Activated T-cell treated with anti-CD3 and anti-CD28 coated beads, Interleukin-2, amount 50 U/mL, for 24 hours (primary cell): ENCODE data around the gene TESPA1.

Source experiments
- DNase-seq: peaks from one replicate; pipeline ENCODE4 v3.0.0-alpha.2; 2020
- H3K27ac Mint-ChIP-seq: 2 replicates; pipeline ENCODE4 v1.8.0; 2020; ENCODE audit warnings: mild to moderate bottlenecking, mixed read lengths
- H3K27me3 Mint-ChIP-seq: 2 replicates; pipeline ENCODE4 v1.8.0; 2020; ENCODE audit warnings: mixed read lengths
- H3K36me3 Mint-ChIP-seq: 2 replicates; pipeline ENCODE4 v1.8.0; 2020; ENCODE audit warnings: low read depth, mixed read lengths
- H3K4me1 Mint-ChIP-seq: 2 replicates; pipeline ENCODE4 v1.8.0; 2020; ENCODE audit warnings: low read depth, mixed read lengths
- H3K4me3 Mint-ChIP-seq: 2 replicates; pipeline ENCODE4 v1.8.0; 2020; ENCODE audit warnings: mild to moderate bottlenecking, moderate library complexity, mixed read lengths
- H3K9me3 Mint-ChIP-seq: 2 replicates; pipeline ENCODE4 v1.8.0; 2020; ENCODE audit warnings: mixed read lengths

TESPA1 gene

GRCh38 chr12:54917001-54917488, 67.5 kb downstream of the TESPA1 start:
- Mint-ChIP-seq H3K9me3 (peaks cover 5% of the 10 kb centered on the region), H3K36me3 (no peaks in the 10 kb centered on the region), H3K4me1 (no peaks in the 10 kb centered on the region), H3K27me3 (no peaks in the 10 kb centered on the region), H3K4me3 (no peak overlapping the region), H3K27ac (no peak overlapping the region)
- no peak for DNase-seq
